Panc1 (cell line): ENCODE results near the gene TMEM81. TPM values are rescaled to one million over a fixed set of nuclear protein-coding genes. Genes with fewer than 3 reads are reported as not detected.

Source experiments
- ATAC-seq: fragments of 200-7000 bp; cut with Tn5 transposase; 2 replicates; pipeline ENCODE4 v1.9.1; 2020; ENCODE audit warnings: mild to moderate bottlenecking, moderate library complexity
- Bru-seq: library from RNA; stranded (reverse); fragments of 400-500 nt; gene quantifications from one replicate; lab custom pipeline; 2021; lab: Mats Ljungman, UMichigan
- BruChase-seq, 2 experiments: library from RNA; stranded (reverse); fragments of 400-500 nt; gene quantifications; one replicate each; lab custom pipeline; 2021; lab: Mats Ljungman, UMichigan
- BruUV-seq: library from RNA; stranded (reverse); fragments of 400-500 nt; replicated peaks from 2 replicates; lab custom pipeline; 2021; lab: Mats Ljungman, UMichigan
- CTCF ChIA-PET: fragments of 300-600 bp; sonication (Branson Sonifier 250); formaldehyde crosslinking; loops from one replicate; lab custom pipeline; 2022; ENCODE audit warnings: antibody characterized with exemption; lab: Charles Lee
- POLR2A ChIA-PET: fragments of 300-600 bp; sonication (Branson Sonifier 250); formaldehyde crosslinking; loops from one replicate; lab custom pipeline; 2022; ENCODE audit warnings: antibody characterized with exemption; lab: Charles Lee
- DNase-seq: peaks from one replicate; pipeline ENCODE4 v3.0.0-alpha.2; 2010; ENCODE audit warnings: low read depth, low spot score
- H3K27ac ChIP-seq: 2 replicates; pipeline ENCODE4 v1.5.1; 2011; ENCODE audit warnings: mild to moderate bottlenecking, low read length, inconsistent platforms
- H3K27me3 ChIP-seq: fragments of 200-500 bp; sonication (Bioruptor generic); 2 replicates; pipeline ENCODE4 v1.6.0; 2014; ENCODE audit warnings: low read length, inconsistent platforms; ENCODE audit not compliant: control insufficient read depth, insufficient read depth
- H3K36me3 ChIP-seq: fragments of 200-500 bp; sonication (Bioruptor generic); 2 replicates; pipeline ENCODE4 v1.5.1; 2014; ENCODE audit warnings: inconsistent platforms, mild to moderate bottlenecking, low read length, moderate library complexity; ENCODE audit not compliant: control insufficient read depth, insufficient read depth
- H3K4me1 ChIP-seq: 2 replicates; pipeline ENCODE4 v1.5.1; 2011; ENCODE audit warnings: inconsistent platforms, mild to moderate bottlenecking, low read length, moderate library complexity; ENCODE audit not compliant: control insufficient read depth, insufficient read depth
- H3K4me3 ChIP-seq, 2 experiments: 2 replicates each; pipeline ENCODE4 v1.5.1; 2011 to 2012; ENCODE audit warnings: low read depth in 2 of 2, low read length in 2 of 2, mild to moderate bottlenecking in 2 of 2, inconsistent platforms in 1 of 2, moderate library complexity in 1 of 2
- H3K9me3 ChIP-seq: fragments of 200-500 bp; sonication (Bioruptor generic); 2 replicates; pipeline ENCODE4 v1.5.1; 2014; ENCODE audit warnings: low read depth, mild to moderate bottlenecking, inconsistent platforms, low read length, moderate library complexity; ENCODE audit not compliant: control insufficient read depth, insufficient read depth
- CTCF ChIP-seq: fragments of 450-650 bp; IDR thresholded peaks from 2 replicates; pipeline ENCODE4 v1.5.1; 2017; ENCODE audit warnings: mild to moderate bottlenecking
- POLR2AphosphoS5 ChIP-seq: IDR thresholded peaks from 2 replicates; pipeline ENCODE4 v1.6.1; 2012; ENCODE audit warnings: mild to moderate bottlenecking, low read depth, low read length, moderate library complexity
- REST ChIP-seq, 2 experiments: IDR thresholded peaks; 2 replicates each; pipeline ENCODE4 v1.6.1; 2011 to 2012; ENCODE audit warnings: low read depth in 2 of 2, control low read depth in 1 of 2, low read length in 1 of 2, mild to moderate bottlenecking in 1 of 2, moderate library complexity in 1 of 2; ENCODE audit not compliant: insufficient read depth in 1 of 2
- SIN3A ChIP-seq: IDR thresholded peaks from 2 replicates; pipeline ENCODE4 v1.6.1; 2012; ENCODE audit warnings: low read depth, mild to moderate bottlenecking, low read length, moderate library complexity, borderline replicate concordance; ENCODE audit not compliant: insufficient read depth
- TCF7L2 ChIP-seq: IDR thresholded peaks from 2 replicates; pipeline ENCODE4 v1.6.1; 2011; ENCODE audit warnings: mild to moderate bottlenecking, low read depth, low read length, inconsistent platforms
- in situ Hi-C: cut with HindIII; loops from 2 replicates; pipeline ENCODE4 v1.10.0; 2016; ENCODE audit warnings: low sequenced_read_pairs, low pct_unique_long_range_greater_than_20kb
- intact Hi-C: fragments of 100-400 bp; cut with micrococcal nuclease; formaldehyde crosslinking; loops from one replicate; pipeline ENCODE4 v1.10.0; 2022; ENCODE audit not compliant: unreplicated experiment
- long read RNA-seq: library from polyadenylated mRNA; unstranded; transcript quantifications from one replicate; pipeline ENCODE4 v2.0.0, GENCODE V29; 2021; ENCODE audit not compliant: unreplicated experiment
- polyA plus RNA-seq: library from polyadenylated mRNA; unstranded; fragments of >200 nt; gene quantifications from one replicate; pipeline ENCODE4 v1.2.1, GENCODE V29; 2012; ENCODE audit warnings: missing spikeins; ENCODE audit not compliant: insufficient read length
- total RNA-seq: library from RNA; stranded (reverse); gene quantifications from one replicate; pipeline ENCODE4 v1.2.1, GENCODE V29; 2021; ENCODE audit not compliant: unreplicated experiment

Gene TMEM81, protein sequence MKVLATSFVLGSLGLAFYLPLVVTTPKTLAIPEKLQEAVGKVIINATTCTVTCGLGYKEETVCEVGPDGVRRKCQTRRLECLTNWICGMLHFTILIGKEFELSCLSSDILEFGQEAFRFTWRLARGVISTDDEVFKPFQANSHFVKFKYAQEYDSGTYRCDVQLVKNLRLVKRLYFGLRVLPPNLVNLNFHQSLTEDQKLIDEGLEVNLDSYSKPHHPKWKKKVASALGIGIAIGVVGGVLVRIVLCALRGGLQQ
- total RNA-seq = 4.0 TPM
- polyA plus RNA-seq = 3.1 TPM
- Bru-seq, nascent RNA = percentile 75 among the genes with signal in this experiment
- percentile 83 among the genes with signal in this experiment for BruChase-seq, experiment 1, labeled RNA remaining after a 2-hour chase
- BruChase-seq, experiment 2, labeled RNA remaining after a 6-hour chase = percentile 94 among the genes with signal in this experiment
- long read RNA-seq = 0 reads

DNA sequence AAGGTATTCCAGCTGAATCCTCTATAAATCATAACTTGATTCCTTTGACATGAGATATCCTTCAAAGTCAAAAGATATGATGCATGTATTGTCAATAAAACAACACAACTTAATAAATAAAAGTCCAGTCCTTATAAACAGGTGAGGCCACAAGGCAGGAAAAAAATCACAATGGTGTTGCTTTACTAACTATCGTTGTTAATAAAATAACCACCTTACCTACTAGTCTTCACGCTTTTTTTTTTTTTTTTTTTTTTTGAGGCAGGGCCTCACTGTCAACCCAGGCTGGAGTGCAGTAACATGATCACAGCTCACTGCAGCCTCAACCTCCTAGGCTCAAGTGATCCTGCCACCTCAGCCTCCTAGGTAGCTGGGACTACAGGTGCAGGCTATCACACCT lies at the start of gene TMEM81:
TMEM81 (minus strand) TSS at position 101 of the 400 bp plus-strand sequence. CDS start 140 bp downstream, outside the sequence.
- CTCF ChIA-PET = interaction anchor here (0.5 kb wide), 1 partner anchor 56 kb away, joined by 3 read pairs; no protein-coding TSS in a partner anchor
- intact Hi-C loops = no loop called here
- Histone ChIP-seq H3K4me3 (no peak within 1 kb of the TSS), H3K9me3 (no peaks in the 10 kb centered on the region), H3K27me3 (no peaks in the 10 kb centered on the region), H3K4me1 (no peaks in the 10 kb centered on the region), H3K36me3 (no peaks in the 10 kb centered on the region), H3K27ac (no peak within 1 kb of the TSS)
- POLR2A ChIA-PET = interaction anchor here (0.6 kb wide), 1 partner anchor 801 kb away, joined by 4 read pairs; no protein-coding TSS in a partner anchor
- in situ Hi-C loops = no loop called here
- no TSS peak for BruUV-seq
- no peak for DNase-seq
- no peak for ATAC-seq
- no peak for TF ChIP-seq REST (IDR thresholded peaks at IDR 0.05; ENCODE audit: insufficient read depth in 1 of 2, low read depth in 2 of 2, low read length in 1 of 2)
- TF ChIP-seq CTCF = no peak
- no peak for TF ChIP-seq SIN3A
- TF ChIP-seq TCF7L2 = no peak
- no peak for TF ChIP-seq POLR2AphosphoS5

- CTCF ChIA-PET = no interaction called here
- no peaks in the 10 kb centered on the region for H3K9me3 ChIP-seq
- no peaks in the 10 kb centered on the region for H3K27me3 ChIP-seq
- no peaks in the 10 kb centered on the region for H3K4me1 ChIP-seq
- no TSS peak for BruUV-seq
- no peak overlapping the region for H3K4me3 ChIP-seq
- H3K36me3 ChIP-seq = no peaks in the 10 kb centered on the region
- no peak for ATAC-seq
- intact Hi-C loops (no loop called here), in situ Hi-C loops (no loop called here)
- DNase-seq = no peak
- POLR2A ChIA-PET = no interaction called here
- no peak for TF ChIP-seq SIN3A
- TF ChIP-seq CTCF = no peak
- TF ChIP-seq REST (IDR thresholded peaks at IDR 0.05; ENCODE audit: insufficient read depth in 1 of 2, low read depth in 2 of 2, low read length in 1 of 2) = no peak
- no peak for TF ChIP-seq TCF7L2
- TF ChIP-seq POLR2AphosphoS5 = no peak
- no peak overlapping the region for H3K27ac ChIP-seq
These were observed 49.0 kb upstream of the TMEM81 start for GRCh38 chr1:205133287-205133686.
